HUES48 (cell line): ENCODE data around the gene PKIB.
"Not testable (repeated sequence)": the region's sequence is repeated elsewhere in the genome, so short reads cannot be mapped to it uniquely, and the experiment has no call there.

Source experiments
- H3K27ac ChIP-seq: one replicate; pipeline ENCODE4 v1.7.0; 2013; ENCODE audit warnings: low read depth, low read length, inconsistent platforms
- H3K27me3 ChIP-seq: 2 replicates; pipeline ENCODE4 v1.6.1; 2013; ENCODE audit warnings: mild to moderate bottlenecking, low read length; ENCODE audit not compliant: control insufficient read depth, insufficient read depth
- H3K36me3 ChIP-seq: 2 replicates; pipeline ENCODE4 v1.6.1; 2013; ENCODE audit warnings: low read length; ENCODE audit not compliant: control insufficient read depth, insufficient read depth
- H3K4me1 ChIP-seq: 2 replicates; pipeline ENCODE4 v1.6.1; 2013; ENCODE audit warnings: mild to moderate bottlenecking, low read length; ENCODE audit not compliant: control insufficient read depth, insufficient read depth
- H3K4me3 ChIP-seq: 2 replicates; pipeline ENCODE4 v1.5.1; 2013; ENCODE audit warnings: mild to moderate bottlenecking, low read depth, low read length
- H3K9ac ChIP-seq: 2 replicates; pipeline ENCODE4 v1.6.1; 2013; ENCODE audit warnings: mild to moderate bottlenecking, low read depth, low read length, moderate library complexity
- H3K9me3 ChIP-seq: 2 replicates; pipeline ENCODE4 v1.6.1; 2013; ENCODE audit warnings: low read length; ENCODE audit not compliant: control insufficient read depth, insufficient read depth

The PKIB gene

DNA sequence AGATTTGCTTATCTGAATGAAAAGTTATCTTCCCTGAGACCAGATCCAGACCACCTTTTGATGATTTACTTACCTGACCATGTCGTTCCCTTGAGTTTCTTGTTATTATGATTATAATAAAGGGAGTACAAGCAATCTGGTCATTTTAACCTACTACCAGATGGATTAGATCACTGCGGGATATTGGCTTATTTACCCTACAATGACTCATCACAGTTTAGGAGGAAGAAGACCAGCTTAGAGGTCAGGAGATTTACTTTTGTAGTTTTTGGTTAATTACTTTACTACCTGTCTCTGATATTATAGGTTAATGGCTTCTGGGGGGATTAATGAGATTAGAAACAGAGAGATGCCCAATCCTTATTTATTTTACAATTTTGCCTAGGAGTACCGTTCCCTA, 10.7 kb downstream of the PKIB start:
- Histone ChIP-seq H3K4me3 (no peak overlapping the region), H3K4me1 (no peaks in the 10 kb centered on the region), H3K27ac (no peak overlapping the region), H3K9ac (no peak overlapping the region), H3K36me3 (no peaks in the 10 kb centered on the region), H3K9me3 (no peaks in the 10 kb centered on the region), H3K27me3 (no peaks in the 10 kb centered on the region)

DNA sequence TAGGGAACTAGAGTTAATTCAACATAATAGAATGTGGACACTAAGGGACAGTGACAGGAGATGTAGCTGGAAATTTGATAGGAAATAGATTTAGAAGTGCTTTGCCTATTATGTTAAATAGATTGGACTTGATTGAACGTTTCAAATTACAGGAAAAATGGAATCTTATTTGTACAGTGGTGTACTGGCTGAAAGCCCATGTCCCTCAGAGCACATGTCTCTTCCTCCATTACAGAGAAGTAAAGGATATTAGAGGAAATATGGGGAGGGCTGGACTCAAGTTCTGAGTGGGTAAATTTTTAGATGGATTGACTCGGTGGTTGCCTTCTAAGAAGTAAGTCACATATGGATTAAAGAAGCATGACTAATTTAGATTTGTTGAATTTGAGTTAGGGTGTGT, 11.4 kb downstream of the PKIB start:
- H3K27me3 ChIP-seq, result no peaks in the 10 kb centered on the region
- H3K27ac ChIP-seq, result no peak overlapping the region
- H3K4me3 ChIP-seq, result no peak overlapping the region
- no peaks in the 10 kb centered on the region for H3K4me1 ChIP-seq
- H3K9me3 ChIP-seq, result no peaks in the 10 kb centered on the region
- no peaks in the 10 kb centered on the region for H3K36me3 ChIP-seq
- H3K9ac ChIP-seq, result no peak overlapping the region

DNA sequence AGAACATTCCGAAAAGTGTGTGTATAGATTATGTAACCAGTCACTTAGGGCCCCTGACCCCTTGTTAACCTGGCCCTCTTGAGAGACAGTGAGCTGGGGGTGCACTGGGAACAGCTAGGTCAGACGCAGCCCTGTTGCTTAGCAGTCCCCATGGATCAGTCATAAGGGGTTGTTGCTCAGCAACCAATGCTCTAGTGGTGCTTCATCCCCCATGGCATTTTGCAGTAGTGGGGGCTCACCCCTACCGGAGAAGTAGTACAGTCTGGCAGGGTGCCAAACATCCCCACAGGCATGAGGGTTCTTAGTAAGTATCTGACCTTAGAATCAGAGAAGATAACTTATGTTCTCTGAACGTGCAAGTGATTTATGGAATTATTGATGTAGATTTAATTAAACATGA, 12.3 kb downstream of the PKIB start:
- H3K27me3 ChIP-seq, result no peaks in the 10 kb centered on the region

DNA sequence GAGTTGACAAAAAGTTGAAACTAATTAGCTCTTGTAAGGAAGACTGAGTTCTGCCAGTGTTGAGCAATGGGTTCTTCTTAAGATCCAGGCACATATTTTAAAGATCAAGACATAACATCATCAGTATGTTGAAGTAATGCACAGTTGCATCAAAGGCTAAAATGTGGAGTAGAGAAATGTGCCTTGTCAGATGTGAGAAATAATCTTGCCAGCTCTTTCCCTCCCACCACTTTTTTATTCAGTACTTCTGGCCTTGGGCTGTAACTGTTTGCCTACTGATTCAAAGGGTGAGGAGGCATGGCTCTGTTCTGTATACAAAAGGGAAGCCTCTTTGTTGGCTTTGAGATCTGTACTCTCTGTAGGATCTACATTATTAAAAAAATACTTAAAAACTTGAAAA, 13.1 kb downstream of the PKIB start:
- Histone ChIP-seq H3K4me1 (no peaks in the 10 kb centered on the region), H3K27me3 (no peaks in the 10 kb centered on the region), H3K27ac (no peak overlapping the region)

More for the DNA sequence above, 12.3 kb downstream of the PKIB start:
- no peak overlapping the region for H3K4me3 ChIP-seq
- no peak overlapping the region for H3K27ac ChIP-seq
- no peaks in the 10 kb centered on the region for H3K36me3 ChIP-seq
- H3K9ac ChIP-seq, result no peak overlapping the region
- no peaks in the 10 kb centered on the region for H3K4me1 ChIP-seq
- no peaks in the 10 kb centered on the region for H3K9me3 ChIP-seq

DNA sequence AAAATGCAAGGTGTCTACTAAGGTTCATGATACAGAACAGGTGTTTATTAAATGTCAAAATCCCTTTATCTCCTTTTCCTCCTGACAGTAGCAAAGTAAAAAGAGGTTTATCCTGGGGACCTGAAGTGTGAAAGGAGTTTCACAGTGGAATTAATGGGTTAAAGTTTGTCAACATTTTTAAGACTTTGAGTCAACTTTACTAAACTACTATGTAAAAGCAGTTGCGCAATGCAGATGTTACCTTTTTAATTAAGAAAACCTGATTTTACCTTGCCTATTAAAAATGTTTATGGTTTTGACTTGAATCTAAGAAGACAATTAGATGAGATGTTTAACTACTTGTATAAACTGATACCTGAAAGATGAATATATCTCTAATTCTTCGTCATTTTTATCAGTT, 14.6 kb downstream of the PKIB start:
- Histone ChIP-seq H3K4me1 (no peaks in the 10 kb centered on the region), H3K27ac (no peak overlapping the region), H3K27me3 (no peaks in the 10 kb centered on the region), H3K9me3 (no peaks in the 10 kb centered on the region), H3K9ac (no peak overlapping the region), H3K36me3 (no peaks in the 10 kb centered on the region), H3K4me3 (no peak overlapping the region)

More for the DNA sequence above, 13.1 kb downstream of the PKIB start:
- Histone ChIP-seq H3K9me3 (no peaks in the 10 kb centered on the region), H3K36me3 (no peaks in the 10 kb centered on the region), H3K4me3 (no peak overlapping the region), H3K9ac (no peak overlapping the region)

DNA sequence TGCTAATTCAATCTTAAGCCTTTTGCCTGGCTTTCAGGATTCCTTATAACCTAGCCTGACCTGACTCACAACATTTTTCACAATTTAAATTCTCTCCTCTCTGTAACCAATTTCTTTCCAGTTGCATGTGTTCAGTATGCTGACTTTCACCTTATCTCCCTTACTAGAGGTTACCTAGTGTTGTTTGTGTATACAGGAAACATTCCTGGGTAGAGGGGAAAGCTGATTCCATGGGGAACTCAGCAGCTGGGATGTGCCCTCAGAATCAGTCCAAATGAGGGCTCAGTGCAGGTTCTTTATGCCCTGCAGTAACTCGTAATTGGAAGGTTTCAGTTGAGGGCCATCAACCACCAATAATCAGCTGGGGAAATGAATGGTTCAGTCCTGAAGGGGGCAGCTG, 18.5 kb downstream of the PKIB start:
- Histone ChIP-seq H3K9ac (no peak overlapping the region), H3K4me3 (no peak overlapping the region), H3K27me3 (no peaks in the 10 kb centered on the region), H3K4me1 (no peaks in the 10 kb centered on the region), H3K36me3 (no peaks in the 10 kb centered on the region), H3K9me3 (no peaks in the 10 kb centered on the region), H3K27ac (no peak overlapping the region)

DNA sequence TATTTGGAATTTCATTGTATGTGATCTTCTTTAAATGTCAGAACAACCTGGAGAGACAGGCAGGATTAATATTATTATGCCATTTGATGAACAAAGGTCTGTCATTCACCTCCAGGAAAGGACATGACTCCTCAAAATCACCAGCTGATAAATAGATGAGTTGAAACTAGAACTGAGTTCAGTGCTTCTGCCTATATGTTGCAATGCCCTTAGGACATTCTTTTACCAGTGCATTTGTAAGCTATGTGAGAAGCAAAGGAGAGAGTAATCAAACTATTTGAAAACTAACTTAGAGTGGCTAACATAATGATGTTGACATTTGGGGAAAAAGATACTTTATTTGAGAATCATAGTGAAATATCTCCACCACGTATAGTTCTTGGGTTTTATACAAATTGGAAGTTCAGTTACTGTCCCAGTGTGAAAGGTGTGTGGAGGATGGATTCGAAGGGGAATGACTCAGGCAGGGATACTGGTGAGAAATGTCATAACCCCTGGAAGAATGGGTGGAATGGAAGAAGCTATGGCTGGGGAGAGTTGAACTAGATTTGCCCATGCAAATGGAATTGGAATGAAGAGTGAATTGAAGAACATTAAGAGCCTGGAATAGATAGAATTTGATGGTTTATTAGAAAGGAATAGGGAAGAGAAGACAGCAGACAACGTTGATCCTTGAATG, 21.5 kb downstream of the PKIB start:
- Histone ChIP-seq H3K36me3 (no peaks in the 10 kb centered on the region), H3K4me1 (no peaks in the 10 kb centered on the region), H3K27ac (no peak overlapping the region), H3K9me3 (no peaks in the 10 kb centered on the region), H3K27me3 (no peaks in the 10 kb centered on the region), H3K4me3 (no peak overlapping the region), H3K9ac (no peak overlapping the region)

DNA sequence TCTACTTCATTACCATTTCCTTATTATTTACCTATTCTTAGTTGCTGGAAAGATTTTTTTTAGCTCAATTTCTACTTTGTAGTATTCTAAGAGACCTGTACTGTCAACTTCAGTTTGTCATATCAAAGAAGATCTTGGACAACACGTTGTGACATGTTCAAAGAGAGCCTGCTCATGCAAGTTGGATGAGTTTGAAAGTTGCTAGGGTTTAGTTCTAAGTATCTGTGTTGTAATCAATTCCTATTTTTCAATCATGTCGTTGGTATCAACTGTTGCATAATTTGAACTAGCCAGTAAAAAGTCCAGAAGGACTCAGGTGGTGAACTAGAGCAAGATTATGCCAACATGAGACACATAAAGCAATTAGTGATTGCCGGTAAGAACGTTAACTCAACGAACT, 30.2 kb downstream of the PKIB start:
- Histone ChIP-seq H3K9ac (no peak overlapping the region), H3K27me3 (no peaks in the 10 kb centered on the region), H3K9me3 (no peaks in the 10 kb centered on the region), H3K4me1 (no peaks in the 10 kb centered on the region), H3K36me3 (no peaks in the 10 kb centered on the region), H3K27ac (no peak overlapping the region), H3K4me3 (no peak overlapping the region)

DNA sequence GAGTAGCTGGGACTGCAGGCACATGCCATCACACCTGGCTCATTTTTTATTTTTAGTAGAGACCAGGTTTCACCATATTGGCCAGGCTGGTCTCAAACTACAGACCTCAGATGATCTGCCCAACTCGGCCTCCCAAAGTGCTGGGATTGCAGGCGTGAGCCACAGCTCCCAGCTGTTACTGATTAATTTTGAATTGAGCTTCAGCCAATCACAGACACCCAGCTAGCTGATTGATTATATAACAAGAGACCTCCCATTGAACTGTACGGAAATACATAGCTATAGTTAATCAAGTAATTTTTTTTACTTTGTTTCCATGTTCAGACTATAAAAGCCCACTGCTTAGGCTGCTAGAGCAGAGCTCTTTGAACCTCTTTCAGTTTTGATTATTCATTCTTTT, 31.6 kb downstream of the PKIB start:
- Histone ChIP-seq H3K9ac (no peak overlapping the region), H3K36me3 (no peaks in the 10 kb centered on the region), H3K4me3 (no peak overlapping the region), H3K9me3 (no peaks in the 10 kb centered on the region), H3K27me3 (no peaks in the 10 kb centered on the region), H3K27ac (no peak overlapping the region), H3K4me1 (no peaks in the 10 kb centered on the region)

DNA sequence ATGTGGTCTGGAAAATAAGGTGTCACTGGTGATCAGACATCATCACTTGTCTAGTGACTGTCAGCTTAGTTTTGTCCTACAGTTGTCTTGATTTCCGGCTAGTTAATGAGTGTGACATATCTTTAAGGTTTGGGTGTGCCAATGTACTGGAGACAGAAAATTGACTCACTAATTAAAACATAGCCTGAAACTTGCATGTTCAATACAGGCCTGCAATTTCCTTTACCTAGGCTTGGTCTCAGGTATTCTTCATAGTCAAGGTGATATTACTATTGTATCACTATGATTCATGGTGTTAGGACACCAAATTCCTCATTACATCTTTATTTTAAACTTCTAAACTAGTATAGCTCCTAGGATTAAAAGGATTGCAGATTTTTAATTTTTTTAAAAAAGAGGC, 32.4 kb downstream of the PKIB start:
- H3K36me3 ChIP-seq, H3K4me3 ChIP-seq, H3K27me3 ChIP-seq, H3K27ac ChIP-seq, H3K9ac ChIP-seq, H3K4me1 ChIP-seq, H3K9me3 ChIP-seq: not testable (repeated sequence)

DNA sequence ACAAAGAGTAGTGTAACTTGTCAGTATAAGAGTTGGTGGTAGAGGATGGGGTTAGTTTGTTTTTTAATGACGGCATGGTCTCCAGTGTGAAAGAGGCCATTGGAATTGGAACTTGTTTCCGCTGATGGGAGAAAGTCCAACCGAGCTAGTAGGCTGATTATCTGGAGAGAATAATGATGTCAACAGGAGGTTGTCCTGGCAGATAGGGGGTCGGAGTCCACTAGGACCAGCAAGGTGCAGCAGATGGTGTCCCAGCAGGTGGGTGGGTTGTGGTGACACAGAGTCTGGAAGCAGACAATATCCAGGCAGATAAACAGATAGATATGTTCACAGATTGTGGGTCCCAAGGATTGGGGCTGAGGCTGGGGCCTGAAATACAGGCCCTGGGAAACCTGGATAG, 35.1 kb downstream of the PKIB start:
- H3K4me1 ChIP-seq, result no peaks in the 10 kb centered on the region
- no peaks in the 10 kb centered on the region for H3K36me3 ChIP-seq
- no peaks in the 10 kb centered on the region for H3K9me3 ChIP-seq
- H3K27me3 ChIP-seq, result no peaks in the 10 kb centered on the region
- H3K4me3 ChIP-seq, result no peak overlapping the region
- no peak overlapping the region for H3K9ac ChIP-seq
- peak overlapping the region; percentile 14 for H3K27ac ChIP-seq

DNA sequence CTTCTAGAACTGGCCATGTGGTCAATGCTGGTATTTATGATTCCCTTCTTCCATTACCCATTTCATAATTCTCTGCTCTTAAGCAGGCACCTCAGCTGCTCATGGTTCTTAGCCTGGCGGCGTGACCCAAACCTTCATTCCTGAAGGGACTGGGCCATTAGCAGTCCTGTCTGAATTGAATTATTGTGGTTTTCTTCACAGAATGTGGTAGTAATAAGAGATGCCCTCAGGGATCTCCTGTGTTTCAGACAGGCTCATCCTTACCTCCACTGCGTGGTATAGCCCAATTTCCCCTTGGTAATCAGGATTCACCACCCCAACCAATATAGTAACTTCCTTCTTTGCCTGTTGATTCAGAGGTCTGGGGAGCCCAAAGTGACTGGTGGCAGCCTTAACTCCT, 37.6 kb downstream of the PKIB start:
- Histone ChIP-seq H3K27me3 (no peaks in the 10 kb centered on the region), H3K4me1 (no peaks in the 10 kb centered on the region), H3K36me3 (no peaks in the 10 kb centered on the region), H3K9ac (no peak overlapping the region), H3K27ac (no peak overlapping the region), H3K4me3 (no peak overlapping the region), H3K9me3 (no peaks in the 10 kb centered on the region)
